HG03469 (cell line): ENCODE results near the gene FOXD4L3.
"Not testable (repeated sequence)": the region's sequence is repeated elsewhere in the genome, so short reads cannot be mapped to it uniquely, and the experiment has no call there.

Experiments
- ATAC-seq: cut with Tn5 transposase; IDR thresholded peaks from one replicate; pipeline ENCODE4 v1.9.1; 2021; ENCODE audit warnings: mild to moderate bottlenecking, moderate library complexity, moderate number of reproducible peaks; ENCODE audit not compliant: unreplicated experiment

The FOXD4L3 gene

DNA sequence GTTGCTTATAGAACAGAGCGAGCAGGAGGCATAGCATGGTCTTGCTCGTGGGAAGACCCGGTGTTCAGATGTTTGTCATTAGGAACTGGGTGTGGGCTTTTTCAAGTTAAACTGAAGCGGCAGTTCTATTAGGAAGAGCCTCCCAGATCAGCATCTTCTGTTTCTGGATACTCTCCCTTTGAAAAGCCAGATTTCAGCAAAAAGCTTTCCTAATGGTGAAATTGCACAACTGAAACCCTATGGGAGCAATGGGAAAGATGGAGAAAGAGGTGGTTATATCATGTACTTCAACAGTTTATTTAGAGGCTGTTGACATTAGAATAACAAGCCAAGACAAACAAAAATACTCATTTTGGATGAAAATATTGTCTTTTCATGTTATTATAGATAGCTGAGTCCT, 41.3 kb downstream of the FOXD4L3 start:
- not testable (repeated sequence) for ATAC-seq

DNA sequence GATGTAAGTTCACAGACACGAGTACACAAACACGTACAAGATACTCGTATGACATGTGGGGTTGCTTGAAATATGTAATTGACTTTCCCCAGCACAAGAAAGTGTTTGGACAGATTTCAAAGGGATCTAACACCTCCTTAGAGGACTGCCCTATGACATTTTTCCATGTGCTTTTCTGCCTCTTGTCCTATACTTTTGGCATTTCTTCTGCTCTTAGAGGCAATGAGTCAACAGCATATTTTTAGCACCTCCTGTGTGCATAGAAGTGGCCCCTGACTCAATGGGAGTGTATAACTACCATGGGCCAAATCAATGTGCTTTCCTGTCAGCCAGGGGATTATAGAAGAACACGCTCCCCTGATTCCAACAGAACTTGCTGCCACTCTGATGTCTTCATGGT, 49.0 kb downstream of the FOXD4L3 start:
- ATAC-seq: not testable (repeated sequence)
